ENCODE results near the gene VWA3B. TPM values are rescaled to one million over a fixed set of nuclear protein-coding genes. Genes with fewer than 3 reads are reported as not detected.

VWA3B gene
- total RNA-seq, 1 donor from 2014 or later = not detected

DNA sequence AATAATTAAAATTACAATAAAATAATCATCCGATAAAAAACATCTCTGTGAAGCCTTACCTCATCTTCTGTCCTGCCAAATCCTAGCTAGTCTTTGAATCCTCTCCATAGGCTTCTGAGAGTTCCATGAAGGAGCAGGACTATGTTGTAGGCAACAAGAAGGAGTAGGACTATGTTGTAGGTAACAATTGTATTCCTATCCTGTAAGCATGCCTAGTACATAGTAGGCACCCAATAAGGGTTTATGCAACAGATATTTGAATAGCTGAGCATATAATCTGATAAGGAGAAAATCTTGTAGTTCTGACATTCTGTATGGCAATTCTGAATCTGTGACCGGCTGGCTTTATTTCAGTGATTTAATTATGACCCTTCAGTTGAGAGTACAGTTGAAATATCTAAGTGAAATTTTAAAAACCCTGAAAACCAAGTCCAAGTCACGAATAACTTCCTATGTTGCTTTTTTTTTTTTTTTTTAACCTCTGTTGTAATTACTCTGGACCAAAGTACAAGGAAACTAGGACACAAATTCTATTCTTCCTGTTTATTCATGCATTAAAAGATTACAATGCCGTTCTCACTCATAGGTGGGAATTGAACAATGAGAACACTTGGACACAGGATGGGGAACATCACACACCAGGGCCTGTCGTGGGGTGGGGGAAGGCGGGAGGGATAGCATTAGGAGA lies 27.8 kb downstream of the VWA3B start:
- H3K4me3 Mint-ChIP-seq = no peak overlapping the region

DNA sequence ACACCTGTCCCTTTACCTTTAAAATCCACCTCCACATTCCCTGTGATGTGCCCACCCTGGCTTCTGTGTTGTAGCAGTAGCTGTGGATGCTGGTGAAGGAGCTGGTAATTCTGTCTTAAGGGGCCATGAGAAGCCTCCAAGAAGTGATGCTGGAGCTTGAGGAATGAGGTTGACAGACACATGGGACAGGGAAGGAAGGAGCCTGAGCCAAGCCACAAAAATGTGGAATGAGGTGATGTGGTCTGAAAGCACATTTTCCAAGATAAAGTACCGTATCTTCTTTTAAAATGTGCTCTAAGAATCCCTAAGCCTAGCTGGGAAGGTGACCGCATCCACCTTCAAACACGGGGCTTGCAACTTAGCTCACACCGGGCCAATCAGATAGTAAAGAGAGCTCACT lies 31.2 kb downstream of the VWA3B start:
- H3K4me1 Mint-ChIP-seq = peaks cover 6% of the 10 kb centered on the region
- peaks cover 23% of the 10 kb centered on the region for H3K27me3 Mint-ChIP-seq (ENCODE audit: low read depth)
- peaks cover 6% of the 10 kb centered on the region for H3K9me3 Mint-ChIP-seq
- no peaks in the 10 kb centered on the region for H3K36me3 Mint-ChIP-seq
- no peak for DNase-seq (ENCODE audit: low spot score in 2 of 2, unreplicated experiment in 2 of 2)
- TF ChIP-seq, protein P1, sequence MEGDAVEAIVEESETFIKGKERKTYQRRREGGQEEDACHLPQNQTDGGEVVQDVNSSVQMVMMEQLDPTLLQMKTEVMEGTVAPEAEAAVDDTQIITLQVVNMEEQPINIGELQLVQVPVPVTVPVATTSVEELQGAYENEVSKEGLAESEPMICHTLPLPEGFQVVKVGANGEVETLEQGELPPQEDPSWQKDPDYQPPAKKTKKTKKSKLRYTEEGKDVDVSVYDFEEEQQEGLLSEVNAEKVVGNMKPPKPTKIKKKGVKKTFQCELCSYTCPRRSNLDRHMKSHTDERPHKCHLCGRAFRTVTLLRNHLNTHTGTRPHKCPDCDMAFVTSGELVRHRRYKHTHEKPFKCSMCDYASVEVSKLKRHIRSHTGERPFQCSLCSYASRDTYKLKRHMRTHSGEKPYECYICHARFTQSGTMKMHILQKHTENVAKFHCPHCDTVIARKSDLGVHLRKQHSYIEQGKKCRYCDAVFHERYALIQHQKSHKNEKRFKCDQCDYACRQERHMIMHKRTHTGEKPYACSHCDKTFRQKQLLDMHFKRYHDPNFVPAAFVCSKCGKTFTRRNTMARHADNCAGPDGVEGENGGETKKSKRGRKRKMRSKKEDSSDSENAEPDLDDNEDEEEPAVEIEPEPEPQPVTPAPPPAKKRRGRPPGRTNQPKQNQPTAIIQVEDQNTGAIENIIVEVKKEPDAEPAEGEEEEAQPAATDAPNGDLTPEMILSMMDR (IDR thresholded peaks at IDR 0.05; ENCODE audit: unreplicated experiment) = no peak
- H3K4me3 Mint-ChIP-seq = no peak overlapping the region
- H3K27ac Mint-ChIP-seq = no peak overlapping the region

More for the DNA sequence above, 27.8 kb downstream of the VWA3B start:
- TF ChIP-seq, protein P1 (IDR thresholded peaks at IDR 0.05; ENCODE audit: unreplicated experiment) = no peak
- H3K4me1 Mint-ChIP-seq = peaks cover 6% of the 10 kb centered on the region
- no peak for DNase-seq (ENCODE audit: low spot score in 2 of 2, unreplicated experiment in 2 of 2)
- H3K36me3 Mint-ChIP-seq = no peaks in the 10 kb centered on the region
- H3K27me3 Mint-ChIP-seq (ENCODE audit: low read depth) = peaks cover 1% of the 10 kb centered on the region
- H3K27ac Mint-ChIP-seq = no peak overlapping the region
- peaks cover 36% of the 10 kb centered on the region for H3K9me3 Mint-ChIP-seq

DNA sequence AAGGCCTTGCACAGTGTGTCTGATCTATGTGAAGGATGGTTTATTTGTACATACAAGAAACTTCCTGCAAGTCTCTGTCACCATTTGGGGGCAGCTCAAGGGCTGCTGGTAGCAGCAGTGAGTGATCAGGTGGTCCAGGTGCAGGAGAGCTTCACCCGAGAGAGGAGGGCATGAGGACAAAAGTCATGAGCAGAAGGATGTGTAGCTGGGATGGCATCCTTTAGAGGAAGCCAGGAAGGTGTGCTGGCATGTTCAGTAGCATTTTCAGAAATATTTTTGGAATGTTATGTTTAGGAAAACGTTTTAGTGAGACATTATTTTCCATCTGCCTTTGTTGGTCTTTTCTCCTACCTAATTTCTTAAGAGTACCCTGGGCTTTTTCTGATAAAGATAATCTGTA lies 31.9 kb downstream of the VWA3B start:
- no peak overlapping the region for H3K27ac Mint-ChIP-seq
- no peaks in the 10 kb centered on the region for H3K36me3 Mint-ChIP-seq
- peaks cover 1% of the 10 kb centered on the region for H3K9me3 Mint-ChIP-seq
- no peak for DNase-seq (ENCODE audit: low spot score in 2 of 2, unreplicated experiment in 2 of 2)
- TF ChIP-seq, protein P1 (IDR thresholded peaks at IDR 0.05; ENCODE audit: unreplicated experiment) = no peak
- peaks cover 6% of the 10 kb centered on the region for H3K4me1 Mint-ChIP-seq
- H3K27me3 Mint-ChIP-seq (ENCODE audit: low read depth) = peaks cover 30% of the 10 kb centered on the region
- no peak overlapping the region for H3K4me3 Mint-ChIP-seq

DNA sequence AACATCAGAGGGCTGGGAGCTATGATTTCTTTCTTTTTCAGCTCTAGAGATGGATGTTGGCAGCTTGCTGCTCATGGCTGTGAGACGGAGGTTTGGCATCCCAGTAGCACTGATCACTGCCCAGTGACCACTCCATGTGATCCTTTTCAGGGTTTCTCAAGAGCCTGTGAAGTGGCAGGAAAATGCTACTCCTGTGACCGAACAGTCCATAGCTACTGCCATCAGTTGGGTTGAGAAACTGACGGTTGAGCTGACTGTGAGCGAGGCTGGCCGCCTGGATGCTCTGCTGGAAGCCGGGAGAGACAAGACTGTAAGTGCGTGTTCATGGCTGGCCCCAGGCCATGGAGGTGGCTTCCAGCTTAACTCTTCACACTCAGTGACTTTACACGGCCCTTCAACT lies 34.2 kb downstream of the VWA3B start:
- H3K27me3 Mint-ChIP-seq (ENCODE audit: low read depth) = peaks cover 43% of the 10 kb centered on the region
- H3K4me3 Mint-ChIP-seq = no peak overlapping the region
- TF ChIP-seq, protein P1 (IDR thresholded peaks at IDR 0.05; ENCODE audit: unreplicated experiment) = no peak
- H3K27ac Mint-ChIP-seq = no peak overlapping the region
- no peak for DNase-seq (ENCODE audit: low spot score in 2 of 2, unreplicated experiment in 2 of 2)
- no peaks in the 10 kb centered on the region for H3K36me3 Mint-ChIP-seq
- H3K9me3 Mint-ChIP-seq = no peaks in the 10 kb centered on the region
- H3K4me1 Mint-ChIP-seq = peaks cover 6% of the 10 kb centered on the region

DNA sequence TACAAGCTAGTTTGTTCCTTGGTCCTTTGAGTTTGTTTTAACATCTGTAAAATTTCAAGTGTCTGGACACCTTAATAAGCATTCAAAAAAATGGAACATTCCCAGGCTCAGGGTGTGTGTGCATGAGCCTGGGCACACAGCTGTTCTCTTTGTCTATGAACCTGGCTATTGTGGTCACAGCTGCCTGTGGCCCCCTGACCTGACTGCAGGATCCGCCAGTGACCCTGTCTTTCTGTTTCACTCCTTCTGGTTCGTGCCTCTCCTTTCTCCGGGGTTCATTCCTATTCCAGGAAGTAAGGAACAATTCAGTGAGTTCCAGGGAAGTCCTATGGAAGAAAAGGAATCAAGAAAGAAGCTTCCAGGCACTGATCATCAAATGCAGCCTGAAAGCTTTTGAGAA lies 35.6 kb downstream of the VWA3B start:
- Mint-ChIP-seq H3K9me3 (no peaks in the 10 kb centered on the region), H3K4me3 (no peak overlapping the region), H3K27me3 (ENCODE audit: low read depth) (peaks cover 46% of the 10 kb centered on the region), H3K27ac (no peak overlapping the region), H3K4me1 (peaks cover 6% of the 10 kb centered on the region), H3K36me3 (no peaks in the 10 kb centered on the region)
- TF ChIP-seq, protein P1 (IDR thresholded peaks at IDR 0.05; ENCODE audit: unreplicated experiment) = no peak
- no peak for DNase-seq (ENCODE audit: low spot score in 2 of 2, unreplicated experiment in 2 of 2)
